DND-41 (cell line): Measurements from ENCODE around the gene MPV17.

Experiments used
- EZH2 ChIP-seq: IDR thresholded peaks from 3 replicates; pipeline ENCODE4 v1.6.1; 2012; ENCODE audit warnings: borderline replicate concordance, low read depth, mild to moderate bottlenecking, moderate library complexity, low read length, inconsistent platforms; ENCODE audit not compliant: severe bottlenecking
- TF ChIP-seq, protein P1 (sequence below): IDR thresholded peaks from 2 replicates; pipeline ENCODE4 v1.5.1; 2012; ENCODE audit warnings: borderline replicate concordance, low read length, moderate library complexity, mild to moderate bottlenecking; ENCODE audit not compliant: poor library complexity, severe bottlenecking; ENCODE audit errors: extremely low read depth

GRCh38 chr2:27280826-27281225, 42.1 kb downstream of the MPV17 start:
- TF ChIP-seq, protein P1, sequence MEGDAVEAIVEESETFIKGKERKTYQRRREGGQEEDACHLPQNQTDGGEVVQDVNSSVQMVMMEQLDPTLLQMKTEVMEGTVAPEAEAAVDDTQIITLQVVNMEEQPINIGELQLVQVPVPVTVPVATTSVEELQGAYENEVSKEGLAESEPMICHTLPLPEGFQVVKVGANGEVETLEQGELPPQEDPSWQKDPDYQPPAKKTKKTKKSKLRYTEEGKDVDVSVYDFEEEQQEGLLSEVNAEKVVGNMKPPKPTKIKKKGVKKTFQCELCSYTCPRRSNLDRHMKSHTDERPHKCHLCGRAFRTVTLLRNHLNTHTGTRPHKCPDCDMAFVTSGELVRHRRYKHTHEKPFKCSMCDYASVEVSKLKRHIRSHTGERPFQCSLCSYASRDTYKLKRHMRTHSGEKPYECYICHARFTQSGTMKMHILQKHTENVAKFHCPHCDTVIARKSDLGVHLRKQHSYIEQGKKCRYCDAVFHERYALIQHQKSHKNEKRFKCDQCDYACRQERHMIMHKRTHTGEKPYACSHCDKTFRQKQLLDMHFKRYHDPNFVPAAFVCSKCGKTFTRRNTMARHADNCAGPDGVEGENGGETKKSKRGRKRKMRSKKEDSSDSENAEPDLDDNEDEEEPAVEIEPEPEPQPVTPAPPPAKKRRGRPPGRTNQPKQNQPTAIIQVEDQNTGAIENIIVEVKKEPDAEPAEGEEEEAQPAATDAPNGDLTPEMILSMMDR: no peak
- TF ChIP-seq EZH2: no peak
